A549 (cell line): ENCODE data around the gene C17orf113. TPM values are rescaled to one million over a fixed set of nuclear protein-coding genes. Genes with fewer than 3 reads are reported as not detected.

Source experiments
- ATAC-seq, 2 experiments: fragments of 200-7000 bp in 1 of 2; fragments of >200 bp in 1 of 2; cut with Nextera tagmentation in 1 of 2; cut with Tn5 transposase in 1 of 2; 3 replicates each; pipeline versions ENCODE4 v1.8.0 to v1.9.1; 2018 to 2020; ENCODE audit warnings: mild to moderate bottlenecking in 1 of 2, moderate library complexity in 1 of 2
- CTCF ChIA-PET: fragments of 300-600 bp; sonication (Branson Sonifier 250); formaldehyde crosslinking; extraction: SDS; loops from one replicate; lab custom pipeline; 2021; ENCODE audit warnings: antibody characterized with exemption, inconsistent platforms; lab: Yijun Ruan, JAX
- POLR2A ChIA-PET: fragments of 350-600 bp; formaldehyde crosslinking; extraction: SDS; loops from one replicate; lab custom pipeline; 2021; ENCODE audit warnings: antibody characterized with exemption, inconsistent platforms; lab: Yijun Ruan, JAX
- DNase-seq, 2 experiments: peaks; one replicate each; pipeline versions ENCODE4 v3.0.0 to v3.0.0-alpha.2; 2011 to 2016; ENCODE audit warnings: low read depth in 1 of 2, low spot score in 1 of 2
- FAIRE-seq: peaks from 2 replicates; lab custom pipeline; 2011; peaks lifted over from hg19 to GRCh38; lab: Jason Lieb, UNC
- H3K27ac ChIP-seq, 2 experiments: fragments of >200 bp; sonication (Bioruptor Twin); formaldehyde crosslinking; 3 replicates each; pipeline ENCODE4 v1.5.1; 2016 to 2017
- H3K4me1 ChIP-seq: fragments of >200 bp; sonication (Bioruptor Twin); formaldehyde crosslinking; 3 replicates; pipeline ENCODE4 v1.6.1; 2016
- H3K4me2 ChIP-seq: fragments of >200 bp; sonication (Bioruptor Twin); formaldehyde crosslinking; 3 replicates; pipeline ENCODE4 v1.6.1; 2016
- H3K4me3 ChIP-seq: fragments of >200 bp; sonication (Bioruptor Twin); formaldehyde crosslinking; 3 replicates; pipeline ENCODE4 v1.5.1; 2016
- H3K9me3 ChIP-seq: fragments of >200 bp; sonication (Bioruptor Twin); formaldehyde crosslinking; 3 replicates; pipeline ENCODE4 v1.6.1; 2016
- BHLHE40 ChIP-seq: IDR thresholded peaks from 2 replicates; pipeline ENCODE4 v1.6.1; 2012; ENCODE audit warnings: low read depth, low read length, inconsistent platforms
- CHD4 ChIP-seq: fragments of 200-600 bp; sonication (generic); IDR thresholded peaks from 2 replicates; pipeline ENCODE4 v1.6.1; 2016; ENCODE audit warnings: antibody characterized with exemption, mild to moderate bottlenecking, borderline replicate concordance
- EHF ChIP-seq: fragments of 250-450 bp; sonication (Bioruptor Pico); IDR thresholded peaks from 2 replicates; pipeline ENCODE4 v1.5.0; 2020; ENCODE audit warnings: mild to moderate bottlenecking
- EP300 ChIP-seq, 2 experiments: fragments of >200 bp; sonication (Bioruptor Twin); formaldehyde crosslinking; IDR thresholded peaks; 2 replicates in 1 of 2; 3 replicates in 1 of 2; pipeline ENCODE4 v1.6.1; 2016 to 2017
- FOSL2 ChIP-seq, 2 experiments: fragments of 450-650 bp in 1 of 2; fragments of >200 bp in 1 of 2; sonication (Bioruptor Twin) in 1 of 2; formaldehyde crosslinking; IDR thresholded peaks; 2 replicates each; pipeline versions ENCODE4 v1.5.0 to v1.6.1; 2016 to 2020; ENCODE audit warnings: mild to moderate bottlenecking in 1 of 2, moderate library complexity in 1 of 2
- FOXS1 ChIP-seq: fragments of 250-450 bp; sonication (Bioruptor Pico); IDR thresholded peaks from 2 replicates; pipeline ENCODE4 v1.5.0; 2020; ENCODE audit warnings: mild to moderate bottlenecking, moderate library complexity
- GATA3 ChIP-seq: IDR thresholded peaks from 2 replicates; pipeline ENCODE4 v1.6.1; 2012; ENCODE audit warnings: borderline replicate concordance
- HOXA7 ChIP-seq: fragments of 250-450 bp; sonication (Bioruptor Pico); IDR thresholded peaks from 2 replicates; pipeline ENCODE4 v1.5.0; 2020; ENCODE audit warnings: mild to moderate bottlenecking, moderate library complexity
- HOXB13 ChIP-seq: fragments of 250-450 bp; sonication (Bioruptor Pico); IDR thresholded peaks from 2 replicates; pipeline ENCODE4 v1.5.0; 2020; ENCODE audit warnings: low read depth, mild to moderate bottlenecking, moderate library complexity
- KDM1A ChIP-seq: fragments of 200-600 bp; sonication (generic); IDR thresholded peaks from 2 replicates; pipeline ENCODE4 v1.6.1; 2016; ENCODE audit warnings: low read depth, mild to moderate bottlenecking
- MAFK ChIP-seq: fragments of 450-650 bp; IDR thresholded peaks from 2 replicates; pipeline ENCODE4 v1.6.1; 2014; ENCODE audit not compliant: partially characterized antibody
- NFE2L2 ChIP-seq: fragments of 150-350 bp; conservative IDR thresholded peaks from 2 replicates; pipeline ENCODE4 v1.6.1; 2014; ENCODE audit warnings: low read length
- POLR2AphosphoS2 ChIP-seq: conservative IDR thresholded peaks from 2 replicates; pipeline ENCODE4 v1.6.1; 2012; ENCODE audit warnings: low read length, improper control_type of control experiment, inconsistent platforms
- RAD21 ChIP-seq, 2 experiments: fragments of >200 bp in 1 of 2; sonication (Bioruptor Twin) in 1 of 2; formaldehyde crosslinking in 1 of 2; IDR thresholded peaks in 1 of 2; conservative IDR thresholded peaks in 1 of 2; 2 replicates in 1 of 2; 3 replicates in 1 of 2; pipeline ENCODE4 v1.6.1; 2012 to 2018; ENCODE audit warnings: inconsistent platforms in 1 of 2
- RFX5 ChIP-seq: fragments of 450-650 bp; IDR thresholded peaks from 2 replicates; pipeline ENCODE4 v1.7.1; 2014; ENCODE audit warnings: antibody characterized with exemption, mild to moderate bottlenecking, moderate library complexity
- RNF2 ChIP-seq: fragments of 200-600 bp; sonication (generic); IDR thresholded peaks from 2 replicates; pipeline ENCODE4 v1.6.1; 2016; ENCODE audit warnings: low read depth, mild to moderate bottlenecking, antibody characterized with exemption, moderate library complexity, borderline replicate concordance
- ZC3H11A ChIP-seq: fragments of 450-650 bp; IDR thresholded peaks from 2 replicates; pipeline ENCODE4 v1.6.1; 2014; ENCODE audit warnings: antibody characterized with exemption, mild to moderate bottlenecking
- ZSCAN20 ChIP-seq: fragments of 250-450 bp; sonication (Bioruptor Pico); IDR thresholded peaks from 2 replicates; pipeline ENCODE4 v1.8.0; 2022; ENCODE audit warnings: mild to moderate bottlenecking, moderate library complexity
- WGBS: methylation state at CpG from one replicate; pipeline ENCODE4 v1.1.6; 2017; ENCODE audit errors: missing lambda C conversion rate; 5-methylcytosine and 5-hydroxymethylcytosine counted together
- polyA plus RNA-seq, 4 experiments: library from polyadenylated mRNA; depleted of rRNA in 3 of 4; stranded (reverse); fragments of >200 nt; fragmentation: RNase III in 1 of 4; extraction: RNeasy Plus Mini Kit Qiagen cat#74134 plus additional on column Dnase treatment in 1 of 4; gene quantifications; 2 replicates in 3 of 4; 3 replicates in 1 of 4; pipeline ENCODE4 v1.2.3, GENCODE V29; 2011 to 2017
- TF ChIP-seq, protein P1 (sequence below): IDR thresholded peaks from 2 replicates; pipeline ENCODE4 v1.6.1; 2012
- TF ChIP-seq, protein P2 (sequence below): IDR thresholded peaks from 2 replicates; pipeline ENCODE4 v1.6.1; 2012; ENCODE audit warnings: low read depth, borderline replicate concordance
- TF ChIP-seq, protein P3 (sequence below): fragments of 200-600 bp; sonication (generic); IDR thresholded peaks from 2 replicates; pipeline ENCODE4 v1.6.1; 2016; ENCODE audit warnings: antibody characterized with exemption, mild to moderate bottlenecking, moderate library complexity
- TF ChIP-seq, protein P4 (sequence below): fragments of 250-450 bp; sonication (Bioruptor Pico); IDR thresholded peaks from 2 replicates; pipeline ENCODE4 v1.5.0; 2021; ENCODE audit warnings: mild to moderate bottlenecking, moderate library complexity, borderline replicate concordance
- TF ChIP-seq, protein P5 (sequence below): fragments of 250-450 bp; sonication (Bioruptor Pico); IDR thresholded peaks from 2 replicates; pipeline ENCODE4 v1.5.0; 2020; ENCODE audit warnings: low read depth, mild to moderate bottlenecking, moderate library complexity

C17orf113 gene
- polyA plus RNA-seq, 2 of the 4 experiments (the other 2 are of a cell fraction), result 0.67 to 1.0 TPM

DNA sequence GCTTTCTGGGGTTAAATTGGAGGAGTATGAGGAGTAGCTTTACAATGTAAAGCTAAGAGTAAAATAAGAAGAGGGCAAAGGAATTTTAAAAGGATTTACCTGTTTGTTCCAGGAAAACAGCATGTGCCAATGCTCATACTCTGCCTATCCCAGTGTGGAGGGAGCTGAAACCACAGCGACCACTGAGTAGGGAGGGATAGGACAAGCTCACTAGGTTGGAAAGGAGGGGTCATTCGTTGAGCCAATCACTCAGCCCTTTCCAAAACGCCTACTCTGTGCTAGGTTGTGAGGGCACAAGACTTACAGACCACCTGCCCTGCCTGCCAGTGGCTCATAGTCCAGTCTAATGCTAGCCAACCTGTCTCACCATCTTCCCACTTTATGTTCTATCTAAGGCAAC, 32.1 kb downstream of the C17orf113 start:
- POLR2A ChIA-PET, result interaction anchor here (0.7 to 2.3 kb wide), 15 partner anchors 8 to 501 kb away, joined by 3 to 27 read pairs (median 5); partner anchors contain the start of genes CNP, ODAD4 and STAT5A
- DNase-seq (no peak), FAIRE-seq (no peak), ATAC-seq (no peak)
- CTCF ChIA-PET, result interaction anchor here (0.8 to 19.4 kb wide), 14 partner anchors 8 to 509 kb away, joined by 3 to 658 read pairs (median 8); partner anchors contain the start of genes CNP, DHX58, HSPB9 and KAT2A
- Histone ChIP-seq H3K4me1 (peaks cover 25% of the 10 kb centered on the region), H3K4me2 (peak overlapping the region; percentile 84), H3K27ac (peak overlapping the region; percentile 93 to 94), H3K9me3 (no peaks in the 10 kb centered on the region), H3K4me3 (peak overlapping the region; percentile 72)
- 43% methylated on average over 3 of the region's 3 CpGs for WGBS
- TF ChIP-seq, protein P1, sequence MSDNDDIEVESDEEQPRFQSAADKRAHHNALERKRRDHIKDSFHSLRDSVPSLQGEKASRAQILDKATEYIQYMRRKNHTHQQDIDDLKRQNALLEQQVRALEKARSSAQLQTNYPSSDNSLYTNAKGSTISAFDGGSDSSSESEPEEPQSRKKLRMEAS, result no peak
- TF ChIP-seq ZC3H11A (no peak), RAD21 (conservative IDR thresholded peaks at IDR 0.05 in 1 of 2, IDR thresholded peaks at IDR 0.05 in 1 of 2) (no peak)

DNA sequence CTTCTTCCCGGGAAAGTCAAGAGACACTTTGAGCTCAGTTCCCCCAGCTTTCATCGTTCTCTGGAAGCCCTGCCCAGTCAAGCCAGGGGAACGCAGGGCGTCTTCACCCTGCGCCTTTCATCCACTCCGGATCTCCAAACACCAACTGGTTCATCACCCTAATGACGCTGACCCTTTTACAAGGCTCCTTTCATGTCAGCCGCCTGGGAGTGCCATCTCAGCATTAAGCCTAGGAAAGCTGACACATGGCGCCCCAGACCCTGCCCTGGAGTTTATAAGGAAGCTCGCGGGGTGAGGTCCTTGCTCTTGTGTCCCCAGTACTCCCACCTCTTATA, 32.6 kb downstream of the C17orf113 start:
- ChIA-PET CTCF (interaction anchor here (0.6 to 19.4 kb wide), 15 partner anchors 8 to 120 kb away, joined by 3 to 658 read pairs (median 8); partner anchors contain the start of genes CNP, DHX58, HSPB9 and KAT2A), POLR2A (interaction anchor here (0.6 to 2.3 kb wide), 23 partner anchors 9 to 502 kb away, joined by 3 to 27 read pairs (median 4); partner anchors contain the start of genes CNP, ODAD4 and STAT5A)
- FAIRE-seq (no peak), DNase-seq (no peak), ATAC-seq (no peak; a peak in 1 of 6 replicates)
- TF ChIP-seq MAFK (peak; percentile 73), FOSL2 (IDR thresholded peaks at IDR 0.05) (no peak), FOSL2 (CRISPR knock-in tag; IDR thresholded peaks at IDR 0.05) (no peak)
- no peaks in the 10 kb centered on the region for H3K9me3 ChIP-seq
- peak overlapping the region; percentile 84 for H3K4me2 ChIP-seq
- WGBS, result 23% methylated on average over 11 of the region's 11 CpGs
- peaks cover 25% of the 10 kb centered on the region for H3K4me1 ChIP-seq
- peak overlapping the region; percentile 93 to 94 for H3K27ac ChIP-seq
- peak overlapping the region; percentile 72 for H3K4me3 ChIP-seq

DNA sequence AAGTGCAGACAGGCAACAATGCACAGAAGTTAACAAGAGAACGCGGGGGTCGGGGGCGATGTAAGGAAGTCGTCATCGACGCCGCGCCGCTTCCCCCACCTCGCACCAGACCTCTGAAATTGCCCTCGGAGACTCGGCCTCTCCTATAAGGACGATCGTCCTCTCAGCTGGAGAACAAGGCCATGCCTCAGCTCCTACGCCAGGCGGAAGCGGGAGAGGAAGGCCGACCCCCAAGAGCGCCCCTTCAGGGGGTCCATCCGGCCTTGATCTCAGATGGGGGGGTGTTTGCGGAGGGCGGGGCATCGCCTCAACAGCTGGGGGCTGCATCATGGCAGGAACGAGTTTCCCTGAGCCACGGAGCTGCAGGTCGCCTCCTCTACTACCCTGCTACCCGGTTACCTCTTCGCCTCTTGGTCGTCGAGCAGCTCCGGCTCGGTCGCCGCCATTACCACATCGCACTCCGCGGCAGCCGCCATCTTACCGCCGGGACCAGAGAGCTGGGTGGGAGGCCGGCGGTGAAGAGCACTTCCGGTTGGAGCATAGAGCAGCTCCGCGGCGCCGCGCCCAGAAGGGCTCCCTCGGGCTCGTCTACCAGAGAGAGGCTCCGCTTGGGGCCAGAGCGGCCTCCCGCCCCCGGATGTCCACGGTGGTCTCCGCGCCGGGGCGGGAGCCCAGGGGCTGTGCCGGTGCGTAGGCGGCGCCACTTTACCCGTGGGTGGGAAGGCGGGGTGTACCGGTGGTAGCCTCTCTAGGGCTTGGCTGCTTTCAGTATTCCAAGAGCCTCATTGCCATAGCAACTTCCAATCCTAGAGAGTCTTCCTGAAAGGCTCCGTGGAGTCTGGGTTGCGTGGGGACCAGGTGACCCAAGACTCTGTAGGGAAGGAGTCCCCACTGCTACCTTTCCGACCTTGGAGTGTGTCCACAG, 33.2 kb downstream of the C17orf113 start, which contains the start of gene DNAJC7:
TSS of gene DNAJC7 (minus strand) at position 499 of the 925 bp plus-strand sequence. CDS start at position 476, 23 bp downstream.
- peak; percentile 92 to 95 for ATAC-seq
- peak; percentile 96 to 98 for DNase-seq
- ChIA-PET CTCF (interaction anchor here (0.6 to 19.4 kb wide), 15 partner anchors 7 to 121 kb away, joined by 3 to 658 read pairs (median 8); partner anchors contain the start of genes CNP, DHX58, HSPB9 and KAT2A), POLR2A (interaction anchor here (0.5 to 2.3 kb wide), 28 partner anchors 8 to 1916 kb away, joined by 3 to 27 read pairs (median 3); partner anchors contain the start of genes CNP, KAT2A, ODAD4 and STAT5A)
- Histone ChIP-seq H3K9me3 (no peaks in the 10 kb centered on the region), H3K4me1 (peaks cover 25% of the 10 kb centered on the region), H3K27ac (peak within 1 kb of the TSS; percentile 93 to 94), H3K4me3 (peak within 1 kb of the TSS; percentile 72), H3K4me2 (peak within 1 kb of the TSS; percentile 87)
- 1% methylated on average over 54 of the region's 70 CpGs for WGBS
- no peak for FAIRE-seq
- TF ChIP-seq, protein P2, sequence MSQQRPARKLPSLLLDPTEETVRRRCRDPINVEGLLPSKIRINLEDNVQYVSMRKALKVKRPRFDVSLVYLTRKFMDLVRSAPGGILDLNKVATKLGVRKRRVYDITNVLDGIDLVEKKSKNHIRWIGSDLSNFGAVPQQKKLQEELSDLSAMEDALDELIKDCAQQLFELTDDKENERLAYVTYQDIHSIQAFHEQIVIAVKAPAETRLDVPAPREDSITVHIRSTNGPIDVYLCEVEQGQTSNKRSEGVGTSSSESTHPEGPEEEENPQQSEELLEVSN, result 0 out of 2 replicates have a peak, but pooled peaks have one; percentile 26
- TF ChIP-seq POLR2AphosphoS2 (no peak), NFE2L2 (no peak), FOXS1 (no peak), CHD4 (no peak), KDM1A (no peak), EHF (no peak), BHLHE40 (no peak), HOXA7 (CRISPR knock-in tag) (no peak), RNF2 (no peak), ZSCAN20 (CRISPR knock-in tag) (no peak), ZC3H11A (no peak), RFX5 (no peak), GATA3 (no peak), EP300 (IDR thresholded peaks at IDR 0.05) (no peak), HOXB13 (no peak)
- TF ChIP-seq, protein P3, sequence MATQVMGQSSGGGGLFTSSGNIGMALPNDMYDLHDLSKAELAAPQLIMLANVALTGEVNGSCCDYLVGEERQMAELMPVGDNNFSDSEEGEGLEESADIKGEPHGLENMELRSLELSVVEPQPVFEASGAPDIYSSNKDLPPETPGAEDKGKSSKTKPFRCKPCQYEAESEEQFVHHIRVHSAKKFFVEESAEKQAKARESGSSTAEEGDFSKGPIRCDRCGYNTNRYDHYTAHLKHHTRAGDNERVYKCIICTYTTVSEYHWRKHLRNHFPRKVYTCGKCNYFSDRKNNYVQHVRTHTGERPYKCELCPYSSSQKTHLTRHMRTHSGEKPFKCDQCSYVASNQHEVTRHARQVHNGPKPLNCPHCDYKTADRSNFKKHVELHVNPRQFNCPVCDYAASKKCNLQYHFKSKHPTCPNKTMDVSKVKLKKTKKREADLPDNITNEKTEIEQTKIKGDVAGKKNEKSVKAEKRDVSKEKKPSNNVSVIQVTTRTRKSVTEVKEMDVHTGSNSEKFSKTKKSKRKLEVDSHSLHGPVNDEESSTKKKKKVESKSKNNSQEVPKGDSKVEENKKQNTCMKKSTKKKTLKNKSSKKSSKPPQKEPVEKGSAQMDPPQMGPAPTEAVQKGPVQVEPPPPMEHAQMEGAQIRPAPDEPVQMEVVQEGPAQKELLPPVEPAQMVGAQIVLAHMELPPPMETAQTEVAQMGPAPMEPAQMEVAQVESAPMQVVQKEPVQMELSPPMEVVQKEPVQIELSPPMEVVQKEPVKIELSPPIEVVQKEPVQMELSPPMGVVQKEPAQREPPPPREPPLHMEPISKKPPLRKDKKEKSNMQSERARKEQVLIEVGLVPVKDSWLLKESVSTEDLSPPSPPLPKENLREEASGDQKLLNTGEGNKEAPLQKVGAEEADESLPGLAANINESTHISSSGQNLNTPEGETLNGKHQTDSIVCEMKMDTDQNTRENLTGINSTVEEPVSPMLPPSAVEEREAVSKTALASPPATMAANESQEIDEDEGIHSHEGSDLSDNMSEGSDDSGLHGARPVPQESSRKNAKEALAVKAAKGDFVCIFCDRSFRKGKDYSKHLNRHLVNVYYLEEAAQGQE, result no peak
- TF ChIP-seq, protein P4, sequence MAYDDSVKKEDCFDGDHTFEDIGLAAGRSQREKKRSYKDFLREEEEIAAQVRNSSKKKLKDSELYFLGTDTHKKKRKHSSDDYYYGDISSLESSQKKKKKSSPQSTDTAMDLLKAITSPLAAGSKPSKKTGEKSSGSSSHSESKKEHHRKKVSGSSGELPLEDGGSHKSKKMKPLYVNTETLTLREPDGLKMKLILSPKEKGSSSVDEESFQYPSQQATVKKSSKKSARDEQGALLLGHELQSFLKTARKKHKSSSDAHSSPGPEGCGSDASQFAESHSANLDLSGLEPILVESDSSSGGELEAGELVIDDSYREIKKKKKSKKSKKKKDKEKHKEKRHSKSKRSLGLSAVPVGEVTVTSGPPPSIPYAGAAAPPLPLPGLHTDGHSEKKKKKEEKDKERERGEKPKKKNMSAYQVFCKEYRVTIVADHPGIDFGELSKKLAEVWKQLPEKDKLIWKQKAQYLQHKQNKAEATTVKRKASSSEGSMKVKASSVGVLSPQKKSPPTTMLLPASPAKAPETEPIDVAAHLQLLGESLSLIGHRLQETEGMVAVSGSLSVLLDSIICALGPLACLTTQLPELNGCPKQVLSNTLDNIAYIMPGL (CRISPR knock-in tag), result peak; percentile 87
- TF ChIP-seq, protein P5, sequence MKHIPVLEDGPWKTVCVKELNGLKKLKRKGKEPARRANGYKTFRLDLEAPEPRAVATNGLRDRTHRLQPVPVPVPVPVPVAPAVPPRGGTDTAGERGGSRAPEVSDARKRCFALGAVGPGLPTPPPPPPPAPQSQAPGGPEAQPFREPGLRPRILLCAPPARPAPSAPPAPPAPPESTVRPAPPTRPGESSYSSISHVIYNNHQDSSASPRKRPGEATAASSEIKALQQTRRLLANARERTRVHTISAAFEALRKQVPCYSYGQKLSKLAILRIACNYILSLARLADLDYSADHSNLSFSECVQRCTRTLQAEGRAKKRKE (CRISPR knock-in tag), result no peak
